K562 (cell line): Measurements from ENCODE around the gene TARBP1. TPM values are rescaled to one million over a fixed set of nuclear protein-coding genes. Genes with fewer than 3 reads are reported as not detected.

Experiments used
- CEBPZ ChIP-seq: fragments of 150-350 bp; IDR thresholded peaks from 2 replicates; pipeline ENCODE4 v1.6.1; 2014; ENCODE audit warnings: low read depth, mild to moderate bottlenecking, low read length, borderline replicate concordance
- HDAC3 ChIP-seq: fragments of 450-650 bp; IDR thresholded peaks from 2 replicates; pipeline ENCODE4 v1.6.1; 2018; ENCODE audit warnings: borderline replicate concordance, mild to moderate bottlenecking, moderate library complexity; ENCODE audit not compliant: partially characterized antibody
- HMG20B ChIP-seq: fragments of 250-450 bp; sonication (Bioruptor Pico); IDR thresholded peaks from 2 replicates; pipeline ENCODE4 v1.5.0; 2021; ENCODE audit warnings: mild to moderate bottlenecking
- MBD1 ChIP-seq: fragments of 250-450 bp; sonication (Bioruptor Pico); IDR thresholded peaks from 2 replicates; pipeline ENCODE4 v1.8.0; 2022; ENCODE audit warnings: inconsistent platforms
- NEUROD1 ChIP-seq: fragments of 150-350 bp; IDR thresholded peaks from 2 replicates; pipeline ENCODE4 v1.6.1; 2014; ENCODE audit warnings: borderline replicate concordance, low read length, low read depth; ENCODE audit not compliant: partially characterized antibody
- THAP12 ChIP-seq: fragments of 250-450 bp; sonication (Bioruptor Pico); IDR thresholded peaks from 2 replicates; pipeline ENCODE4 v1.9.0; 2021; ENCODE audit warnings: mild to moderate bottlenecking, inconsistent platforms
- ZNF512 ChIP-seq: IDR thresholded peaks from 2 replicates; pipeline ENCODE4 v1.6.1; 2016; ENCODE audit warnings: missing genetic modification characterization, missing compliant biosample characterization
- polyA plus RNA-seq, 8 experiments: library from polyadenylated mRNA; depleted of rRNA in 4 of 8; stranded (reverse) in 5 of 8; unstranded in 3 of 8; fragments of >200 nt; fragmentation: Nextera tagmentation in 2 of 8; fragmentation: Illumina TruSeq in 1 of 8; extraction: Ambion mirVana in 2 of 8; extraction: Trizol in 1 of 8; gene quantifications; 2 replicates each; pipeline versions ENCODE4 v1.2.1 to v1.2.3, GENCODE V29; 2011 to 2014; ENCODE audit warnings: inconsistent platforms in 1 of 8, missing spikeins in 1 of 8
- total RNA-seq, 7 experiments: library from RNA; depleted of rRNA in 6 of 7; stranded (reverse); fragments of >200 nt in 6 of 7; fragmentation: Illumina TruSeq in 2 of 7; extraction: Trizol in 2 of 7; gene quantifications; 2 replicates each; pipeline versions ENCODE4 v1.2.1 to v1.2.3, GENCODE V29; 2011 to 2021; ENCODE audit warnings: low replicate concordance in 1 of 7
- TF ChIP-seq, protein P1 (sequence below): sonication (generic); formaldehyde crosslinking; IDR thresholded peaks from 2 replicates; pipeline ENCODE4 v1.8.1; 2022; ENCODE audit warnings: missing genetic modification reagents
- TF ChIP-seq, protein P2 (sequence below): fragments of 250-450 bp; sonication (Bioruptor Pico); IDR thresholded peaks from 2 replicates; pipeline ENCODE4 v1.8.0; 2021; ENCODE audit warnings: borderline replicate concordance, mild to moderate bottlenecking, moderate library complexity; ENCODE audit not compliant: poor library complexity, severe bottlenecking
- TF ChIP-seq, protein P3 (sequence below): fragments of 250-450 bp; sonication (Bioruptor Pico); IDR thresholded peaks from 2 replicates; pipeline ENCODE4 v1.4.0; 2020; ENCODE audit warnings: mild to moderate bottlenecking, moderate library complexity

Gene TARBP1
- total and polyA plus RNA-seq, 9 of the 15 experiments (the other 6 are each of a cell fraction or from before 2014, with no cell fraction given) = 8.8 to 48.0 (median 22.9) TPM

DNA sequence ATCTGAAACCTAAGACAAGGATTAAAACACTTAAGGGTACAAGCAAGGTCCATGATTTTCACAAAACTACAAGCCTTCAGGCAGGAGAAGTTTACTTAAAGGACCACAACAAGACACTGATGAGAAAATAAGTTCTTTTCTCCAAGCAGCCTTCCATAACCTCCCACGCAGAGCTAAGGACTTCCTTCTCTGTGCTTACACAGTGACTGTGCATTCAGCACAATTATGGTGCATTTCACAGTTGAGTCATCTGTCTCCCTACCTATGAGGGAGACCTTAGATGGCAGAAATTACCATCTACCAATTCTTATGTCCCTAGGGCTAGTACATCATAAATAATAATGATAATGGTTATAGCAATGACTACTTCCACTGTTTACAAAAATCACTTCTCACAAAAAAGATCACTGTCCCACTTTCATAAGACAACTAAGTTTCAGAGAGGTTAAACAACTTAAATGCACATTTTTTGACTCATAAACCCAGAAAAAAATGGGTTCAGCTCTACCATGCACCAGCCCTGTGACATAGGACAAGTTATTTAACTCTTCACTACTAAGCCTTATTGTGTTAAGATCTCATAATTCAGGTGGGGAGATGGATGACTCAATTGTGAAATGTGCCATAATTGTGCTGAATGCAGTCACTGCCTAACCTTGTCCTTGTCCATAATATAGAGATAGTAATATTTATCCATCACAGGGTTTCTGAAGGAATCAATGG lies 45.3 kb downstream of the TARBP1 start (continued):
- TF ChIP-seq, protein P1, sequence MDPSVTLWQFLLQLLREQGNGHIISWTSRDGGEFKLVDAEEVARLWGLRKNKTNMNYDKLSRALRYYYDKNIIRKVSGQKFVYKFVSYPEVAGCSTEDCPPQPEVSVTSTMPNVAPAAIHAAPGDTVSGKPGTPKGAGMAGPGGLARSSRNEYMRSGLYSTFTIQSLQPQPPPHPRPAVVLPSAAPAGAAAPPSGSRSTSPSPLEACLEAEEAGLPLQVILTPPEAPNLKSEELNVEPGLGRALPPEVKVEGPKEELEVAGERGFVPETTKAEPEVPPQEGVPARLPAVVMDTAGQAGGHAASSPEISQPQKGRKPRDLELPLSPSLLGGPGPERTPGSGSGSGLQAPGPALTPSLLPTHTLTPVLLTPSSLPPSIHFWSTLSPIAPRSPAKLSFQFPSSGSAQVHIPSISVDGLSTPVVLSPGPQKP = no peak
- TF ChIP-seq, protein P2, sequence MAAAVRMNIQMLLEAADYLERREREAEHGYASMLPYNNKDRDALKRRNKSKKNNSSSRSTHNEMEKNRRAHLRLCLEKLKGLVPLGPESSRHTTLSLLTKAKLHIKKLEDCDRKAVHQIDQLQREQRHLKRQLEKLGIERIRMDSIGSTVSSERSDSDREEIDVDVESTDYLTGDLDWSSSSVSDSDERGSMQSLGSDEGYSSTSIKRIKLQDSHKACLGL = no peak
- no peak for TF ChIP-seq MBD1
- TF ChIP-seq, protein P3, sequence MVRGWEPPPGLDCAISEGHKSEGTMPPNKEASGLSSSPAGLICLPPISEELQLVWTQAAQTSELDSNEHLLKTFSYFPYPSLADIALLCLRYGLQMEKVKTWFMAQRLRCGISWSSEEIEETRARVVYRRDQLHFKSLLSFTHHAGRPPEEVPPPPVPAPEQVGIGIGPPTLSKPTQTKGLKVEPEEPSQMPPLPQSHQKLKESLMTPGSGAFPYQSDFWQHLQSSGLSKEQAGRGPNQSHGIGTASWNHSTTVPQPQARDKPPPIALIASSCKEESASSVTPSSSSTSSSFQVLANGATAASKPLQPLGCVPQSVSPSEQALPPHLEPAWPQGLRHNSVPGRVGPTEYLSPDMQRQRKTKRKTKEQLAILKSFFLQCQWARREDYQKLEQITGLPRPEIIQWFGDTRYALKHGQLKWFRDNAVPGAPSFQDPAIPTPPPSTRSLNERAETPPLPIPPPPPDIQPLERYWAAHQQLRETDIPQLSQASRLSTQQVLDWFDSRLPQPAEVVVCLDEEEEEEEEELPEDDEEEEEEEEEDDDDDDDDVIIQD (CRISPR knock-in tag) = no peak
- no peak for TF ChIP-seq HMG20B (CRISPR knock-in tag)
- no peak for TF ChIP-seq THAP12 (CRISPR knock-in tag)
- TF ChIP-seq HDAC3 = no peak
- TF ChIP-seq CEBPZ = no peak
- peak; percentile 16 for TF ChIP-seq NEUROD1
- TF ChIP-seq ZNF512 = no peak
